AG09319 (cell line): ENCODE results near the gene PARD3.
"Not testable (repeated sequence)": the region's sequence is repeated elsewhere in the genome, so short reads cannot be mapped to it uniquely, and the experiment has no call there.

ENCODE experiments used
- DNase-seq: peaks from one replicate; pipeline ENCODE4 v3.0.0-alpha.2; 2010; ENCODE audit warnings: low read depth; ENCODE audit errors: extremely low read depth
- CTCF ChIP-seq: IDR thresholded peaks from 2 replicates; pipeline ENCODE4 v1.5.1; 2011; ENCODE audit warnings: low read depth, mild to moderate bottlenecking, inconsistent platforms, low read length, moderate library complexity

The PARD3 gene

GRCh38 chr10:34078017-34078744, 736.9 kb downstream of the PARD3 start:
- no peak for DNase-seq
- TF ChIP-seq CTCF: no peak; the same call in 1 of the 2 replicates

GRCh38 chr10:34076443-34076842, 738.7 kb downstream of the PARD3 start:
- DNase-seq: no peak
- no peak for TF ChIP-seq CTCF

- DNase-seq: no peak
- no peak for TF ChIP-seq CTCF
Observed at GRCh38 chr10:34075254-34075926, 739.7 kb downstream of the PARD3 start.

GRCh38 chr10:34074051-34074450, 741.0 kb downstream of the PARD3 start:
- no peak for DNase-seq
- TF ChIP-seq CTCF: no peak

GRCh38 chr10:34067741-34068140, 747.4 kb downstream of the PARD3 start:
- DNase-seq: not testable (repeated sequence)

GRCh38 chr10:34063592-34063991, 751.5 kb downstream of the PARD3 start:
- TF ChIP-seq CTCF: no peak
- no peak for DNase-seq

GRCh38 chr10:34061841-34062240, 753.3 kb downstream of the PARD3 start:
- TF ChIP-seq CTCF: no peak
- DNase-seq: no peak
